Duodenal mucosa (tissue), 2 donors: ENCODE data around the gene ABLIM2.

Experiments used
- H3K27ac ChIP-seq: one replicate; pipeline ENCODE4 v1.7.0; 2013; ENCODE audit warnings: low read depth, low read length
- H3K27me3 ChIP-seq, 2 donors: one replicate each; pipeline ENCODE4 v1.7.0; 2013; ENCODE audit warnings: low read length in 2 of 2, control low read depth in 1 of 2; ENCODE audit not compliant: insufficient read depth in 2 of 2, control insufficient read depth in 1 of 2
- H3K36me3 ChIP-seq, 2 donors: one replicate each; pipeline ENCODE4 v1.7.0; 2013; ENCODE audit warnings: low read length in 2 of 2, control low read depth in 1 of 2; ENCODE audit not compliant: insufficient read depth in 2 of 2, control insufficient read depth in 1 of 2
- H3K4me1 ChIP-seq, 2 donors: one replicate each; pipeline ENCODE4 v1.7.0; 2013; ENCODE audit warnings: low read length in 2 of 2, control low read depth in 1 of 2; ENCODE audit not compliant: insufficient read depth in 2 of 2, control insufficient read depth in 1 of 2
- H3K4me3 ChIP-seq, 2 donors: one replicate each; pipeline ENCODE4 v1.7.0; 2013; ENCODE audit warnings: low read length in 2 of 2, low read depth in 1 of 2
- H3K9ac ChIP-seq, 2 donors: one replicate each; pipeline ENCODE4 v1.7.0; 2013; ENCODE audit warnings: low read length in 2 of 2, low read depth in 1 of 2
- H3K9me3 ChIP-seq, 2 donors: one replicate each; pipeline ENCODE4 v1.7.0; 2013; ENCODE audit warnings: low read length in 2 of 2, control low read depth in 1 of 2; ENCODE audit not compliant: control insufficient read depth in 1 of 2

ABLIM2 gene

DNA sequence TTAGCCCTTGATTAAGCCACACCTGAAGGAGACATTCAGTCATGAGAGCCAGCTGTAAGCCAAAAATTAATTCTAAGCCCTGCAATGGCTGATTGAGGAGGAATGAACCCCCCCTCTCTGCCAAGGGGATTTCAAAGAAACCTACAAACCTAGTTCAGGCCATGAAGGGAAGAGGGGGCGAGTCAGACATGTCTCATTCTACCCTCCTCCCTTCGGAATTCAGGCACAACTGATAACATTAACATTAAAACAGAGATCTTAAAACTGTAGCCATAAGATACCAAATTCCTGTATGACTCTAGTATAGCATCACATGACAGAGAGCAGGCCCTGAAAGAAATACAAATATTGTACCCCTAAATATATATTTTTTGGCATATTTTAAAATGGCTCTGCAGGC lies 178.6 kb downstream of the ABLIM2 start:
- H3K9me3 ChIP-seq, result no peaks in the 10 kb centered on the region
- H3K27ac ChIP-seq, result no peak overlapping the region
- no peak overlapping the region for H3K4me3 ChIP-seq
- peaks cover 52 to 61% of the 10 kb centered on the region in 2 donors for H3K4me1 ChIP-seq
- H3K27me3 ChIP-seq, result no peaks in the 10 kb centered on the region
- no peaks in the 10 kb centered on the region for H3K36me3 ChIP-seq
- no peak overlapping the region for H3K9ac ChIP-seq

DNA sequence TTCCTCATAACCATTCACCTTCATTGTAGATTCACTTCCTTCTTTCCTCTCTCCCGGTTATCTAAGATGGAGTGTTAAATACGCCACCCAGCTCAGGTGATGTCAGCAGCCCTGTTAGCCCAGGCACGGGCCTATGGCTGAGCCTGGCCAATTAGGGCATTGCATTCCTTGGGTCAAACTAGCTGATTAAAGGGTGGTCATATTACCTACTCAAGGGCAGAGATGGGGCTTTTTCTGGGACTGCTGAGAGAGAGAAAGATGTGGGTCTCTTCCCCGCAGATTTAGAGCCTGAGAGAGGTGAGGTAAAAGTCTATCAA lies 179.0 kb downstream of the ABLIM2 start:
- H3K27me3 ChIP-seq, result no peaks in the 10 kb centered on the region
- no peaks in the 10 kb centered on the region for H3K9me3 ChIP-seq
- H3K27ac ChIP-seq, result no peak overlapping the region
- H3K36me3 ChIP-seq, result no peaks in the 10 kb centered on the region
- H3K4me3 ChIP-seq, result no peak overlapping the region
- peaks cover 50 to 57% of the 10 kb centered on the region in 2 donors for H3K4me1 ChIP-seq
- H3K9ac ChIP-seq, result no peak overlapping the region

DNA sequence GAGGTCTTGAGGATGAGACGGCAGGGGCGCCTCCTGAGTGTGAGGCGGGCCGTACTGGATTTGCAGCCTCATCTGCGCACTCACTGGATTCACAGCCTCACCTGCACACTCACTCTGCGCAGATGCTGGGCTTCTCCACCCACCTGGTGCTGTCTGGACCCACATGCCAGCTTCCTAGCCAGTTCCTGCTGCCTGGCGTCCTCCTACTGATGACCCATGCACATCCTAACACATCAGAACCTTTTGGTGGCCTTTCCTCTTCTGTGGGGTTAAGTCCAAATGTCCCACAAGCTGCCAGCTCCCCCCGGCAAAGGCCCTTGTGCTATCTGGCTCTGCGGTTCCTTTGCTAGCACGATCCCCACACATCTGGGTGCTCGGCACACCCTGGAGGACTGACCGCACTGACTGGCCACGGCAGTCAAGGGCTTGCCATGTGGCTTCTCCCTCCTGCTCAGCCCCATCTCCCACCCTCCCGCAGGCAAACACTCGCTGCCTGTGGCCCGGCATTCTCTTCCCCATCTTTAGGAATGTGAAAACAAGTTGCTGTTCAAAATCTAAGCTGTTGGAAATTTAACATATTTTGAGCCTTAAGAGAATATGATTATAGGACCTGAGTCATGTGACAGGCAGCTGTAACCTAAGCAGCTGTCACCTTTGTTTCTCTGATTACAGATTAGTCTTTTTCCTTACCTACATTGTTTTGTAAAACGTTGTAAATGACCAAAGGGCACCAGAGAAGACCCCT lies 179.5 kb downstream of the ABLIM2 start:
- Histone ChIP-seq H3K27ac (peak overlapping the region; percentile 62), H3K4me3 (peak overlapping the region in 1 of 2 donors; percentile 8), H3K9me3 (no peaks in the 10 kb centered on the region), H3K4me1 (peaks cover 47 to 51% of the 10 kb centered on the region in 2 donors), H3K36me3 (no peaks in the 10 kb centered on the region), H3K27me3 (no peaks in the 10 kb centered on the region), H3K9ac (peak overlapping the region in 1 of 2 donors; percentile 31)

DNA sequence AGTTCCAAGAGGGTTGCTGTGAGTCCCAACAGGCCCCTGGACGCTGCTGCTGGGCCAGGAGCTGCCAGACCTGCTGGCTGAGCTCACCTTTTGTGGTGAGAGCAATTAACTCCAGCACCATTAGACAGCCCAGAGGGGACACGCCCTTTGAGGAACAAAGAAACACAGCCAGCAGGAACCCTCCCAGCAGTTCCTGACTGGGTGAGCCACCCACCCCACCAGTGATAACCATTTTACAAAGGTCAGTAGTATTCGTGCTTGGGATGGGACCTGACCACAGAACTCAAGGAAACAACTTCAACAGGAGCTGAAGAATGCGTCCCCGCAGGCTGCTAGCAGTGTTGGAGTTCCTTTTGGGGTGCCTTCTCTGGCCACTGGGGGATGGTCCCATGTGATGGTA lies 180.1 kb downstream of the ABLIM2 start:
- Histone ChIP-seq H3K36me3 (no peaks in the 10 kb centered on the region), H3K27me3 (no peaks in the 10 kb centered on the region), H3K27ac (peak overlapping the region; percentile 62), H3K4me1 (peaks cover 41 to 45% of the 10 kb centered on the region in 2 donors), H3K4me3 (peak overlapping the region; percentile 5 to 8), H3K9ac (peak overlapping the region in 1 of 2 donors; percentile 33), H3K9me3 (no peaks in the 10 kb centered on the region)

DNA sequence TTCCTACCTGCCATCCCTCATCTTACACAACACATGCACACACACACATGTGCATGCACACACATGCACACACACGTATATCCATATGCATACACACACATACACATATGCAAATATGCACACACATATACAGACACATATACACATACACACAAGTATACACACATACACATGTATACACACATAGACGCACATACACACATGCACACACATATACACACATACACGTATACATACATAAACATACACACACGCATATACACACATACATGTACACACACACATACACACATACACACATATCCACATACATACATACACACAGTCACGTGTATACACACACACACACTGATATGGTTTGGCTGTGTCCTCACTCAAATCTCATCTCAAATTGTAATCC lies 182.0 kb downstream of the ABLIM2 start:
- Histone ChIP-seq H3K4me1 (peaks cover 39 to 40% of the 10 kb centered on the region in 2 donors), H3K9ac (no peak overlapping the region), H3K27ac (no peak overlapping the region), H3K9me3 (no peaks in the 10 kb centered on the region), H3K27me3 (no peaks in the 10 kb centered on the region), H3K4me3 (no peak overlapping the region), H3K36me3 (no peaks in the 10 kb centered on the region)

DNA sequence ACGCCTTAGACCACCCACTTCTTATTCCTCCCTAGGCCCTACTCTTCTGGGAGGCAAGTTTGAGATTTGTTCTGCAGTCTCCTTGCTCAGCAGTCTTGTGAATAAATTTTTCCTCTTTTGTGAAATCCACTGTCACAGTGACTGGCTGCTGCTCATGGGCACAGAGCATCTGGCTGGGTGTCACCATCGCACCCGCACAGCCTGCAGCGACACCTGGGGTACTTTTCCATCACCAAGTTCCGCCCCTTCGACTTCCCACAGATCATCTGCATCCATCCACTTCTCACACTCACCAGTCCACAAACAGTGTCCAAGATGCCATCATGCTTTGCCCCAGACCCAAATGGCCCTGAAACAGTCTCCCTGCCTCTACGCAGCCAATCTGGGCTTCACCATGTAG lies 182.6 kb downstream of the ABLIM2 start:
- Histone ChIP-seq H3K4me3 (no peak overlapping the region), H3K27ac (no peak overlapping the region), H3K9ac (no peak overlapping the region), H3K4me1 (peaks cover 40% of the 10 kb centered on the region in 2 donors), H3K9me3 (no peaks in the 10 kb centered on the region), H3K27me3 (no peaks in the 10 kb centered on the region), H3K36me3 (no peaks in the 10 kb centered on the region)

DNA sequence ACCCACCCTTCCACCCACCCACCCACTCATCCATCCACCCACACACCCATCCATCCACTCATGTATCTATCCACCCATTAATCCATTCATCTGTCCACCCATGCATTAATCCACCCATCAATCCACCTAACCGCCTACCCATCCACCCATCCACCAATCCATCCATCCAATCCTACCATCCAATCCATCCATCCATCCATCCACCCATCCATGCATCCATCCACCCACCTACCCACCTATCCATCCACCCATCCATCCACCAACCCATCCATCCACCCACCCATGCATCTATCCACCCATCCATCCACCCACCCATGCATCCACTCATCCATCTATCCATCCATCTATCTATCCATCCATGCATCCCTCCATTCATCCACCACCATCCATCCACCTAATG lies 184.2 kb downstream of the ABLIM2 start:
- Histone ChIP-seq H3K4me3 (no peak overlapping the region), H3K36me3 (no peaks in the 10 kb centered on the region), H3K9ac (no peak overlapping the region), H3K27ac (no peak overlapping the region), H3K4me1 (peaks cover 49 to 50% of the 10 kb centered on the region in 2 donors), H3K9me3 (no peaks in the 10 kb centered on the region), H3K27me3 (no peaks in the 10 kb centered on the region)

DNA sequence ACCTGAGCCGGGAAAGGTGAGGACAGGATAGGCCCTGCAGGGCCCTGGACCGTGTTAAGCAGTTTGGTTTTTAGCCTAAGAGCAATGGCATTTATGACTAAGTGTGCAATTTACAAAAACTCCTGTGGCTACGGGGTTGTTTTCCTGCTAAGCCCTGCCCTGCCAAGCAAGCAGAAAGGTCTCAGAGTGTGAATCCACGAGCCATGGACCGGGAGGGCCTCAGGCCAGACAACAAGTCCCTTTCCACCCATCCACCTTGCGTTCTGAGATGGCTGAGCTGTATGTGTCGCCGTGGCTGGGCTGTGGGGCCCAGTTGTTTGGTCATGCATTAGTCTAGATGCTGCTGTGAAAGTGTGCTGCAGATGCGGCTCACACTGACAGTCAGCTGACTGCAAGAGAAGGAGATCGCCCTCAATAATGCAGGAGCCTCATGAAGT lies 185.1 kb downstream of the ABLIM2 start:
- no peaks in the 10 kb centered on the region for H3K27me3 ChIP-seq
- peaks cover 42 to 43% of the 10 kb centered on the region in 2 donors for H3K4me1 ChIP-seq
- no peaks in the 10 kb centered on the region for H3K9me3 ChIP-seq
- H3K9ac ChIP-seq, result no peak overlapping the region
- no peak overlapping the region for H3K4me3 ChIP-seq
- H3K36me3 ChIP-seq, result no peaks in the 10 kb centered on the region
- H3K27ac ChIP-seq, result no peak overlapping the region

DNA sequence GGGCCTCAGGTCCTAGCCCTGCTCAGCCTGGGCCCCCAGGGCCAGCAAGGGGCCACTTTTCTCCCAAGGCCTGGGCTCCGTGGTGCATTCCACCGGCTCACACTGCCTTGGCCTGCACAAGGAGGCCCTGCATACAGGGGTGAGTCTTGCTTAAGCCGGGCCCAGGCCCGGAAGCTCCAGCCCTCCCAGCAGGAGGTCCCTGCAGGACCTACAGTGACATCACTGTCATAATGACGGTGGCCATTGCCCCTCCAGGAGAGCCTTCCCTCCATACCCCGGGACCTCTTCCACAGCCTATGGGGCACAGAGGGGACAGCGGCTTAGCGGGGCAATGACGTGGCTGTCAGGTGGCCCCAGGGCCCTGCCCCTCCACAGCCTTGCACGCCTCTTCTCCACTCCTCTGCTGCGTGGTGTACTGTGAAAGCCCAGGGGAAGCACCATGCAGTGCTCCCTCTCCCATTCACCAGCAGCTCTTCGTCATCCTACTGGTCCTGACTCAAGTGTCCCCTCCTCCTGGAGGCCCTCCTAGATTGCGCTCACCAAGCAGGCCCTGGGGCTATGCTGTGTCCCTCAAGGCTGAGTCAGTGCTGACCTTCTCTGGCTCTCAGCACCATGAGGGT lies 186.6 kb downstream of the ABLIM2 start:
- peak overlapping the region; percentile 25 to 41 for H3K9ac ChIP-seq

DNA sequence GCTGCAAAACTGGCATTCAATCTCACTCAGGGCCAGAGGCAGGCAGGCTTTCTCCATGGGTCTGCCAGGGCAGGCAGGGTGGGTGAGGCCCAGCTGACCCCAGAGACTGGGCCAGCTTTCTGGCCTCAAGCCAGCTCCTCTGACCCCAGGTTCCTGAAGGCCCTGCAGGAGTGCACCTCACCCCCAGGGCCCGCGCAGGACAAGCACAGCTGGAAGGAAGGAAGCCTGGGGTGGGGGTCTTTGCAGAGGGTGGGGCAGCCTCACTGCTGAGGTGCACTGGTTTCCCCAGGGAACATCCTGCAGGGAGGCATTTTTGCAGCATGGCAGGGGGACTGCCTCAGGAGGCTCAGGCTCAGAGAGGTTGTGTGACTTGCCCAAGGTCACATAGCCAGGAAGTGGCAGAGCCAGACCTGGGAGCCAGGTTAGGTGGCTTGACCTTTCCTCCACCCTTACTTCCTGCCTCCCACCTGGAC lies 187.4 kb downstream of the ABLIM2 start:
- H3K9ac ChIP-seq, result peak overlapping the region; percentile 41 to 44
- H3K4me1 ChIP-seq, result peaks cover 38 to 47% of the 10 kb centered on the region in 2 donors
- no peak overlapping the region for H3K27ac ChIP-seq
- H3K4me3 ChIP-seq, result peak overlapping the region; percentile 20 to 60
- no peaks in the 10 kb centered on the region for H3K9me3 ChIP-seq
- no peaks in the 10 kb centered on the region for H3K36me3 ChIP-seq
- no peaks in the 10 kb centered on the region for H3K27me3 ChIP-seq

More for the DNA sequence above, 186.6 kb downstream of the ABLIM2 start:
- H3K9me3 ChIP-seq, result no peaks in the 10 kb centered on the region
- H3K36me3 ChIP-seq, result no peaks in the 10 kb centered on the region
- H3K4me1 ChIP-seq, result peaks cover 38 to 47% of the 10 kb centered on the region in 2 donors
- H3K27me3 ChIP-seq, result no peaks in the 10 kb centered on the region
- H3K4me3 ChIP-seq, result no peak overlapping the region
- H3K27ac ChIP-seq, result no peak overlapping the region
